ENCODE data around the gene MIF4GD. TPM values are rescaled to one million over a fixed set of nuclear protein-coding genes. Genes with fewer than 3 reads are reported as not detected.
"Not testable (repeated sequence)": the region's sequence is repeated elsewhere in the genome, so short reads cannot be mapped to it uniquely, and the experiment has no call there.

Gene MIF4GD
- total RNA-seq, 1 experiment from 2014 or later: 28.0 TPM

GRCh38 chr17:75260641-75261335 lies 10.2 kb downstream of the MIF4GD start:
- H3K36me3 ChIP-seq (replicated peaks; ENCODE audit: control insufficient read depth, insufficient read depth, low read length): peaks cover 13% of the 10 kb centered on the region
- H3K4me3 ChIP-seq (ENCODE audit: insufficient read depth, low read depth, low read length): peak overlapping the region; percentile 92
- H3K27me3 ChIP-seq (ENCODE audit: control insufficient read depth, insufficient read depth, low read length): no peaks in the 10 kb centered on the region
- DNase-seq: peak; percentile 64

GRCh38 chr17:75257228-75257627 lies 13.8 kb downstream of the MIF4GD start:
- not testable (repeated sequence) for H3K27me3 ChIP-seq (ENCODE audit: control insufficient read depth, insufficient read depth, low read length); H3K4me3 ChIP-seq (ENCODE audit: insufficient read depth, low read depth, low read length); H3K36me3 ChIP-seq (replicated peaks; ENCODE audit: control insufficient read depth, insufficient read depth, low read length); DNase-seq

GRCh38 chr17:75255954-75256698 lies 14.9 kb downstream of the MIF4GD start:
- not testable (repeated sequence) for DNase-seq

GRCh38 chr17:75252039-75252816 lies 18.8 kb downstream of the MIF4GD start:
- Histone ChIP-seq H3K36me3 (replicated peaks; ENCODE audit: control insufficient read depth, insufficient read depth, low read length) (no peaks in the 10 kb centered on the region), H3K4me3 (ENCODE audit: insufficient read depth, low read depth, low read length) (no peak overlapping the region), H3K27me3 (ENCODE audit: control insufficient read depth, insufficient read depth, low read length) (no peaks in the 10 kb centered on the region)
- no peak for DNase-seq

More at GRCh38 chr17:75255954-75256698, 14.9 kb downstream of the MIF4GD start:
- not testable (repeated sequence) for H3K27me3 ChIP-seq (ENCODE audit: control insufficient read depth, insufficient read depth, low read length); H3K4me3 ChIP-seq (ENCODE audit: insufficient read depth, low read depth, low read length); H3K36me3 ChIP-seq (replicated peaks; ENCODE audit: control insufficient read depth, insufficient read depth, low read length)

GRCh38 chr17:75250009-75250471 lies 21.0 kb downstream of the MIF4GD start:
- peaks cover 13% of the 10 kb centered on the region for H3K36me3 ChIP-seq (replicated peaks; ENCODE audit: control insufficient read depth, insufficient read depth, low read length)
- no peaks in the 10 kb centered on the region for H3K27me3 ChIP-seq (ENCODE audit: control insufficient read depth, insufficient read depth, low read length)
- no peak for DNase-seq
- H3K4me3 ChIP-seq (ENCODE audit: insufficient read depth, low read depth, low read length): no peak overlapping the region

GRCh38 chr17:75249564-75249963 lies 21.5 kb downstream of the MIF4GD start:
- DNase-seq: no peak
- H3K27me3 ChIP-seq (ENCODE audit: control insufficient read depth, insufficient read depth, low read length): no peaks in the 10 kb centered on the region
- peaks cover 17% of the 10 kb centered on the region for H3K36me3 ChIP-seq (replicated peaks; ENCODE audit: control insufficient read depth, insufficient read depth, low read length)
- H3K4me3 ChIP-seq (ENCODE audit: insufficient read depth, low read depth, low read length): no peak overlapping the region

- Histone ChIP-seq H3K27me3 (ENCODE audit: control insufficient read depth, insufficient read depth, low read length) (no peaks in the 10 kb centered on the region), H3K36me3 (replicated peaks; ENCODE audit: control insufficient read depth, insufficient read depth, low read length) (peaks cover 44% of the 10 kb centered on the region), H3K4me3 (ENCODE audit: insufficient read depth, low read depth, low read length) (no peak overlapping the region)
- DNase-seq: no peak
Observed at GRCh38 chr17:75246404-75246803, 24.6 kb downstream of the MIF4GD start.

GRCh38 chr17:75245011-75245410 lies 26.0 kb downstream of the MIF4GD start:
- H3K27me3 ChIP-seq (ENCODE audit: control insufficient read depth, insufficient read depth, low read length): no peaks in the 10 kb centered on the region
- no peak for DNase-seq
- H3K4me3 ChIP-seq (ENCODE audit: insufficient read depth, low read depth, low read length): no peak overlapping the region
- peaks cover 49% of the 10 kb centered on the region for H3K36me3 ChIP-seq (replicated peaks; ENCODE audit: control insufficient read depth, insufficient read depth, low read length)

GRCh38 chr17:75244133-75244866 lies 26.7 kb downstream of the MIF4GD start:
- H3K36me3 ChIP-seq (replicated peaks; ENCODE audit: control insufficient read depth, insufficient read depth, low read length): peaks cover 51% of the 10 kb centered on the region
- no peaks in the 10 kb centered on the region for H3K27me3 ChIP-seq (ENCODE audit: control insufficient read depth, insufficient read depth, low read length)
- no peak overlapping the region for H3K4me3 ChIP-seq (ENCODE audit: insufficient read depth, low read depth, low read length)
- DNase-seq: no peak

- Histone ChIP-seq H3K4me3 (ENCODE audit: insufficient read depth, low read depth, low read length) (no peak overlapping the region), H3K36me3 (replicated peaks; ENCODE audit: control insufficient read depth, insufficient read depth, low read length) (peaks cover 62% of the 10 kb centered on the region), H3K27me3 (ENCODE audit: control insufficient read depth, insufficient read depth, low read length) (no peaks in the 10 kb centered on the region)
- peak; percentile 32 for DNase-seq
Observed at GRCh38 chr17:75242461-75243042, 28.5 kb downstream of the MIF4GD start.

GRCh38 chr17:75241996-75242460 lies 29.0 kb downstream of the MIF4GD start:
- Histone ChIP-seq H3K36me3 (replicated peaks; ENCODE audit: control insufficient read depth, insufficient read depth, low read length) (peaks cover 67% of the 10 kb centered on the region), H3K4me3 (ENCODE audit: insufficient read depth, low read depth, low read length) (no peak overlapping the region), H3K27me3 (ENCODE audit: control insufficient read depth, insufficient read depth, low read length) (no peaks in the 10 kb centered on the region)
- peak; percentile 29 for DNase-seq

- DNase-seq: peak; percentile 26
- H3K4me3 ChIP-seq (ENCODE audit: insufficient read depth, low read depth, low read length): no peak overlapping the region
- H3K36me3 ChIP-seq (replicated peaks; ENCODE audit: control insufficient read depth, insufficient read depth, low read length): peaks cover 70% of the 10 kb centered on the region
- no peaks in the 10 kb centered on the region for H3K27me3 ChIP-seq (ENCODE audit: control insufficient read depth, insufficient read depth, low read length)
Observed at GRCh38 chr17:75241502-75241901, 29.5 kb downstream of the MIF4GD start.

GRCh38 chr17:75241143-75241430 lies 29.9 kb downstream of the MIF4GD start:
- Histone ChIP-seq H3K36me3 (replicated peaks; ENCODE audit: control insufficient read depth, insufficient read depth, low read length) (peaks cover 69% of the 10 kb centered on the region), H3K27me3 (ENCODE audit: control insufficient read depth, insufficient read depth, low read length) (no peaks in the 10 kb centered on the region), H3K4me3 (ENCODE audit: insufficient read depth, low read depth, low read length) (no peak overlapping the region)
- no peak for DNase-seq
